Urinary bladder (tissue), 4 donors: ENCODE results near the gene UNC93A. TPM values are rescaled to one million over a fixed set of nuclear protein-coding genes. Genes with fewer than 3 reads are reported as not detected.
"Not testable (repeated sequence)": the region's sequence is repeated elsewhere in the genome, so short reads cannot be mapped to it uniquely, and the experiment has no call there.

Experiments
- DNase-seq: peaks from one replicate; pipeline ENCODE4 v3.0.0-alpha.2; 2015; ENCODE audit errors: extremely low spot score
- H3K27ac ChIP-seq: one replicate; pipeline ENCODE4 v1.5.1; 2013; ENCODE audit warnings: low read depth, mild to moderate bottlenecking, moderate library complexity
- H3K36me3 ChIP-seq: one replicate; pipeline ENCODE4 v1.6.1; 2013; ENCODE audit warnings: mild to moderate bottlenecking, moderate library complexity; ENCODE audit not compliant: insufficient read depth
- H3K4me1 ChIP-seq: one replicate; pipeline ENCODE4 v1.6.1; 2013; ENCODE audit warnings: mild to moderate bottlenecking, moderate library complexity; ENCODE audit not compliant: insufficient read depth
- H3K4me3 ChIP-seq: one replicate; pipeline ENCODE4 v1.5.1; 2013; ENCODE audit warnings: low read depth, low read length
- WGBS: extraction: QIAGEN DNeasy Blood & Tissue Kit; methylation state at CpG from one replicate; pipeline ENCODE4 v1.1.7; 2013; 5-methylcytosine and 5-hydroxymethylcytosine counted together
- polyA plus RNA-seq: library from polyadenylated mRNA; stranded (reverse); fragments of 200-250 nt; gene quantifications from one replicate; pipeline ENCODE4 v1.2.3, GENCODE V29; 2013
- total RNA-seq: library from RNA; depleted of rRNA; stranded (reverse); fragments of >200 nt; gene quantifications from one replicate; pipeline ENCODE4 v1.2.3, GENCODE V29; 2014
- donor health status: healthy with polysubstance abuse.
- donor health status: healthy.

UNC93A gene
- total and polyA plus RNA-seq, 2 donors = not detected

- WGBS = 89% methylated on average over 2 of the region's 2 CpGs
- no peak for DNase-seq
- Histone ChIP-seq H3K4me3 (no peak overlapping the region), H3K27ac (no peak overlapping the region), H3K4me1 (no peaks in the 10 kb centered on the region), H3K36me3 (no peaks in the 10 kb centered on the region)
Observed at GRCh38 chr6:167304912-167305311, 13.8 kb downstream of the UNC93A start.

- H3K4me3 ChIP-seq = no peak overlapping the region
- WGBS = 86% methylated on average over 18 of the region's 18 CpGs
- DNase-seq = no peak
- no peaks in the 10 kb centered on the region for H3K36me3 ChIP-seq
- no peaks in the 10 kb centered on the region for H3K4me1 ChIP-seq
- H3K27ac ChIP-seq = no peak overlapping the region
Observed at GRCh38 chr6:167305796-167306195, 14.7 kb downstream of the UNC93A start.

GRCh38 chr6:167306401-167306998 lies 15.4 kb downstream of the UNC93A start:
- no peak overlapping the region for H3K4me3 ChIP-seq
- H3K36me3 ChIP-seq = no peaks in the 10 kb centered on the region
- H3K4me1 ChIP-seq = no peaks in the 10 kb centered on the region
- DNase-seq = no peak
- WGBS = 76% methylated on average over 15 of the region's 15 CpGs
- no peak overlapping the region for H3K27ac ChIP-seq

GRCh38 chr6:167307342-167307955 lies 16.3 kb downstream of the UNC93A start:
- Histone ChIP-seq H3K4me3 (no peak overlapping the region), H3K4me1 (no peaks in the 10 kb centered on the region), H3K27ac (no peak overlapping the region), H3K36me3 (no peaks in the 10 kb centered on the region)
- WGBS = 81% methylated on average over 20 of the region's 20 CpGs
- DNase-seq = no peak

- no peak overlapping the region for H3K4me3 ChIP-seq
- H3K36me3 ChIP-seq = no peaks in the 10 kb centered on the region
- no peak overlapping the region for H3K27ac ChIP-seq
- H3K4me1 ChIP-seq = no peaks in the 10 kb centered on the region
- DNase-seq = no peak
- 94% methylated on average over 5 of the region's 5 CpGs for WGBS
Observed at GRCh38 chr6:167308207-167308606, 17.1 kb downstream of the UNC93A start.

GRCh38 chr6:167309355-167310192 lies 18.5 kb downstream of the UNC93A start:
- not testable (repeated sequence) for H3K27ac ChIP-seq

GRCh38 chr6:167311286-167311685 lies 20.2 kb downstream of the UNC93A start:
- WGBS = 32% methylated on average over 2 of the region's 2 CpGs
- no peak overlapping the region for H3K27ac ChIP-seq
- H3K36me3 ChIP-seq = no peaks in the 10 kb centered on the region
- no peaks in the 10 kb centered on the region for H3K4me1 ChIP-seq
- no peak overlapping the region for H3K4me3 ChIP-seq
- no peak for DNase-seq

More at GRCh38 chr6:167309355-167310192, 18.5 kb downstream of the UNC93A start:
- DNase-seq, H3K4me3 ChIP-seq, H3K36me3 ChIP-seq, H3K4me1 ChIP-seq: not testable (repeated sequence)
- 74% methylated on average over 17 of the region's 17 CpGs for WGBS

GRCh38 chr6:167311691-167312090 lies 20.6 kb downstream of the UNC93A start:
- H3K4me1 ChIP-seq, H3K27ac ChIP-seq, H3K36me3 ChIP-seq, DNase-seq, H3K4me3 ChIP-seq: not testable (repeated sequence)
- WGBS = 70% methylated on average over 6 of the region's 6 CpGs

GRCh38 chr6:167314180-167314821 lies 23.2 kb downstream of the UNC93A start:
- no peak for DNase-seq
- no peaks in the 10 kb centered on the region for H3K4me1 ChIP-seq
- H3K27ac ChIP-seq = no peak overlapping the region
- H3K36me3 ChIP-seq = no peaks in the 10 kb centered on the region
- 79% methylated on average over 11 of the region's 11 CpGs for WGBS
- no peak overlapping the region for H3K4me3 ChIP-seq

GRCh38 chr6:167317172-167317571 lies 26.1 kb downstream of the UNC93A start:
- Histone ChIP-seq H3K27ac (no peak overlapping the region), H3K4me3 (no peak overlapping the region), H3K4me1 (no peaks in the 10 kb centered on the region), H3K36me3 (no peaks in the 10 kb centered on the region)
- WGBS = 76% methylated on average over 9 of the region's 9 CpGs
- no peak for DNase-seq

GRCh38 chr6:167318354-167318753 lies 27.2 kb downstream of the UNC93A start:
- H3K4me1 ChIP-seq, H3K27ac ChIP-seq, H3K36me3 ChIP-seq, DNase-seq, H3K4me3 ChIP-seq: not testable (repeated sequence)
- 95% methylated on average over 10 of the region's 10 CpGs for WGBS

- not testable (repeated sequence) for H3K36me3 ChIP-seq, DNase-seq, H3K4me1 ChIP-seq, H3K4me3 ChIP-seq, H3K27ac ChIP-seq
- 89% methylated on average over 10 of the region's 10 CpGs for WGBS
Observed at GRCh38 chr6:167318856-167319255, 27.7 kb downstream of the UNC93A start.

GRCh38 chr6:167319856-167320753 lies 29.0 kb downstream of the UNC93A start:
- WGBS = 72% methylated on average over 30 of the region's 32 CpGs
- H3K27ac ChIP-seq, H3K36me3 ChIP-seq, H3K4me3 ChIP-seq, DNase-seq, H3K4me1 ChIP-seq: not testable (repeated sequence)
